22Rv1 (cell line): ENCODE results near the gene NINJ2.

Experiments used
- ZFX ChIP-seq: fragments of 450-650 bp; IDR thresholded peaks from 2 replicates; pipeline ENCODE4 v1.6.1; 2017; ENCODE audit warnings: antibody characterized with exemption, borderline replicate concordance
- TF ChIP-seq, protein P1 (sequence below): fragments of 450-650 bp; IDR thresholded peaks from 2 replicates; pipeline ENCODE4 v1.5.1; 2017; ENCODE audit warnings: mild to moderate bottlenecking

GRCh38 chr12:559906-560455 is 103.3 kb downstream of the NINJ2 start:
- TF ChIP-seq, protein P1, sequence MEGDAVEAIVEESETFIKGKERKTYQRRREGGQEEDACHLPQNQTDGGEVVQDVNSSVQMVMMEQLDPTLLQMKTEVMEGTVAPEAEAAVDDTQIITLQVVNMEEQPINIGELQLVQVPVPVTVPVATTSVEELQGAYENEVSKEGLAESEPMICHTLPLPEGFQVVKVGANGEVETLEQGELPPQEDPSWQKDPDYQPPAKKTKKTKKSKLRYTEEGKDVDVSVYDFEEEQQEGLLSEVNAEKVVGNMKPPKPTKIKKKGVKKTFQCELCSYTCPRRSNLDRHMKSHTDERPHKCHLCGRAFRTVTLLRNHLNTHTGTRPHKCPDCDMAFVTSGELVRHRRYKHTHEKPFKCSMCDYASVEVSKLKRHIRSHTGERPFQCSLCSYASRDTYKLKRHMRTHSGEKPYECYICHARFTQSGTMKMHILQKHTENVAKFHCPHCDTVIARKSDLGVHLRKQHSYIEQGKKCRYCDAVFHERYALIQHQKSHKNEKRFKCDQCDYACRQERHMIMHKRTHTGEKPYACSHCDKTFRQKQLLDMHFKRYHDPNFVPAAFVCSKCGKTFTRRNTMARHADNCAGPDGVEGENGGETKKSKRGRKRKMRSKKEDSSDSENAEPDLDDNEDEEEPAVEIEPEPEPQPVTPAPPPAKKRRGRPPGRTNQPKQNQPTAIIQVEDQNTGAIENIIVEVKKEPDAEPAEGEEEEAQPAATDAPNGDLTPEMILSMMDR, result no peak
- no peak for TF ChIP-seq ZFX
